SHP77 (cell line): ENCODE results near the gene TMEM272.

Source experiments
- DNase-seq, 2 experiments: peaks; one replicate each; lab custom pipeline; 2025; lab: John Stamatoyannopoulos, UW

The TMEM272 gene, protein sequence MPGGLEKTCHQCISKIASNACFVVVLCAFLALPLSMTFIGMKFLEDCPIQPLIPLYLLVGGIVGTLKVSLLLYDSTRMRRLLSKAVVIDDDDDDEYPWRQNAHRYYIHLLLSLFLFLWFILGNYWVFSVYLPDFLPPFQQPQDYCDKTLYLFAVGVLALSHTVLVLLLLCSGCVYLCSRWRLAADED

DNA sequence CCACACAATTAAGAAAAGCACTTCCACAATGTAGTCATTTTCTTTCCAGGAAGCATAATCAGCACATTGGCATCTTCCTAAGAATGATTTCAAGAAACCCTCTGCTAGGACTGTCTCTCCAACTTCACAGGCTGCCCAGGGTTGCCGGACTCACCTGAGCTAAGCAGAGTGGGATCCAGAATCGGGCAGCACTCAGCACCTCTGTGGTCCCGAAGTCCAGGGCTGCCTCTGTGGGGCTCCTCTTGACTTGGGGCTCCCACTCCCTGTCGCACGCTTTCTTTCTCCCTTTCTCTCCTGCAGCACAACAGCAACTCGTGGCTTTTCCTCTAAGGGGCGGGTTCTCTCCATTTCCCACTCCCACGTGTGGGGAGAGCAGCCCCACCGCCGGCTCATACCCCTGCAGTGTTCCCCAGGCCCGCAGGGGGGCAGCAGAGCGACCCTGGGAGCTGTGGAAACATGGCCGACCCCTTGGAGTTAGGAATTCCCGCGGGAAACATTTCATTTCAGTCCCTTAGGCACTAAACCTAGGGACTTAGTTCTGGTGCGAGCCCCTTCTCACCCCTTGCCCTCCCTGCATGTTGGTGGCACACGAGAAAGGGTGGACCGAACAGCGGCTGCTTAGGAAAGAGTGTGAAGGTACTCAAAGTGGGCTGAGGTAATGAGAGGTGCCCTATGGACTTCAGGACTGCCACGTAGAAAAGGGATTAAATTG lies at the start of gene TMEM272:
TMEM272 (minus strand) TSS at position 316 of the 712 bp plus-strand sequence. CDS start 6,647 bp downstream, outside the sequence.
- peak in 1 of 2 experiments; percentile 17 for DNase-seq

DNA sequence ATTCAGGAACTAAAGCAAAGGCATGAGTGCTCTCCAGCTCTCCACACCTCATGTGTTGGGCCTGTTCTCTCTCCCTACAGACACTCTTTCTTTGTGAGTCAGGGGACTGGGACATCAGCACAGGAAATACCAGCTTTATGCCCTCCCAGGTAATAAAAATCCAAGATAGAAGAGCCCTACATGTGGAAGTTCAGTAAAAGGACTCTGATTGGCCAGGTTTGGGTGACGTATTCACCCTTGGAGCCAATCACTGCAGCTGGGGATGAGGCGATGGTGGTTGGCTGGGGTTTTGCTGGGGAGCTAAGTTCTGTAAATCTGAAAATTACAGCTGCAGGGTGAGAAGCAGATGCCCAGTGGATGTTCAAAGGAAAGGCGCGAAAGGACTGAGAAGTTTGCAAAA lies 49.3 kb upstream of the TMEM272 start:
- no peak for DNase-seq

DNA sequence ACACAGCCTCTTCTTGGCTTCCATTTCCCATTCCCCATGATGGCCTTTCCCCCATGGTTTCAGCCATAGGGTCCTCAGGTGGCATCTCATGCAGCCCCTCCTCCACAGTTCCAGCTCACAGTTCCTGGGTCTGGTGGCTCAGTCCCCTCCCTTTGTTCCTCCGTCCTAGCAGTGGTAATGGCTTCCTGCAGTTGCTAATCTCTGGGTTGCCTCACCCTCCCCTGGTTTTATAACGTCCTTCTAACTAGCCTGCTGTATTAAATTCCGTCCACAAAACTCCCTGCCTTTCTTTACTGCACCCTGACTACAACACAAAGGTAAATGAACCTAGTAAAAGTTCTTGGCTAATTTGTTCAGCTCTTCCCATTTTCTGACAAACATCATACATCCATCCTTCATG lies 47.7 kb upstream of the TMEM272 start:
- no peak for DNase-seq

DNA sequence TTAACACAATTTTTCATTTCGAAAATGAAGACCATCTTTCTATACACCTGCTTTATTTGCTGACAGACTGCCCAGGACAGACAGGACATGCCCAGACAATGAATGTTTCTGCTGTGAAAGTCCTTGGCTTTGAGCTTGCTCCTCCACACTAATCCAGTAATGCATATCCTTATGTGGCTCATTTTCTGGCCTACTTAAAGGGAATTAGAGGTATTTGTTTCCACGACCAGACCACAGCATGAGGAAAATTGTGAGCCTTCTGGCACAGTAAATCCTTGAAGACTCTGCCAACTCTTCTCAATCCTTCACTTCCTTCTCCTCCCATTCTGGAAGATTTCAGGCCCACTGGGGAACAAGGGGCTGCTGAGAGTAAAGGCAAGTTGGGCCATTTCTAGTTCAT lies 42.5 kb upstream of the TMEM272 start:
- no peak for DNase-seq

DNA sequence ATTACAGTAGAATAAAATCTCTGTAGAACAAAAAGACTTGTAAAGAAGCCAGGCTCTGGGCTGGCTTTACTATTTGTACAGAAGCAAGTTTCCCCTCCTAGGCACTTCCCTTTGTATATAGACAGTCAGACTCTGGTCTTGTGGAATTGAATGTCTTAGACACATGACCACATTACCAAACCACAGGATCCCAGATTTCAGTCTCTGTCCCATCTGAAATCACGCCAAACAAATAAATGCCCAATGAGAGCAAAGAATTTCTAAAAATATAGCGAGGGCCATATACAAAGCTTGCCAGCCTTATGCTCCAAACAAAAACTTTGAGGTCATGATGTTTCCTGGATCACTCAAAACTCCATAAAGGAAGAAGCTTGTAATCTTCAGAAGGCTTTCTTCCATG lies 40.7 kb upstream of the TMEM272 start:
- no peak for DNase-seq

DNA sequence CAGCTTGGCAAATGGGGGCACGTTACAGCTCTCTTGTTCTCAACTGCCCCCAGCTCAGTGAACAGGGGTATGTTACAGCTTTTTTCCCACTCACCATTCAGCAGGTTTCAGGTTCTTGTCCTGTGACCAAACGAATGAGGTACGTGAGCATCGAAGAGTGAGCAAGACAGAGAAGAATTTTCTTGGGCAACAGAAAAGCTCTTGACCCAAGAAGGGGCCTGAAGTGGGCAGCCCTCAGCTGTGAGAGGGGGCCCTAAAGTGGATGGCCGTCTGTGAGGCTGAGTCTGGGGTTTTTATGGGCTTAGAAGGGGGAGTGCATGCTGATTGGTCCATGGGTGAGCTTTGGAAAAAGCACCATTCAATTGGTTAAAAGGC lies 38.2 kb upstream of the TMEM272 start:
- DNase-seq = no peak

DNA sequence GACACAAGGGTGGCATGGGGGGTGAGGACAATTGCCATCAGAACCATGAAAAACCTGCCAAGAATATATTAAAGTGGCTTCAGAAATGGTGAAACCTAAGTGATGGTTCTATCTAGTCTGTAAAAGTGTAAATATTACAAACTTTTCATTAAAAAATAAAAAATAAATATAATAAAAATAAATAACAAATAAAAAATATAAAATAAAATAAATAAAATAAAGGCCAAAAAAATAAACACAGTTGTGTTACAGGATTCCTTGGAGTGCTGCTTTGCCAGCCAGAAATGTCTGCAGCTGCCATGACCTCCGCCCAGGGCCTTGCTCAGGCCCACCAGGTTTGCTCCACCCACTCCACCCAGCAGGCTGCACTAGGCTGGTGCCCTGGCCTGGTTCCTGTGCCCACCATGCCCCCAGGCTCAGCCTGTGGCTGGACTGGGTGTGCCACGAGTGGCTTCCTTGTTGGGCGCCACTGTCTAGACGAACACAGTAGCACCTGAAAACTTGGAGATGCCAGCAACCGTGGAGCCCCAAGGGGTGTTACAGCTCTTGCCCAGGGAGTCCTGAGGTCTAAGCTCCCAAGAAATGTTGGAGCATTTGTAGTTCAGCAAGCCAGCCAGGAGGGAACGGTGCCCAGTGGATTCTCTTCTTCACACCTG lies 37.7 kb upstream of the TMEM272 start:
- DNase-seq = no peak

DNA sequence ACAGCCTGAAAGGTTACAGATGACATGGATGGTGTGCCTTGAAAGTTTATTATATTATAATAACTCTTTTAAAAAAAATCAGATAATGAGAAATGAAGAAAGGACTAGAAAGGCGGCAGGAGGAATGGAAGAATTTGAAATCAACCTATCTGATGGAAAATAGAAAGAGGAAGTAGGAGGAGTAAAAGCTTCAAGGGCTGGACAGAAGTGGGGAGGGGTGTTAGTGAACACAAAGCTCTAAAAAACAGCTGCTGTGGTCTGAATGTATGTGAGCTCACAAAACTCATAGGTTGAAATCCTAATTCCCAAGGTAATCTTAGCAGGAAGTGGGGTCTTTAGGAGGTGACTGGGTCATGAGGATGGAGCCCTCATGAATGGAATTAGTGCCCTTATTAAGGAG lies 36.3 kb upstream of the TMEM272 start:
- DNase-seq = no peak

DNA sequence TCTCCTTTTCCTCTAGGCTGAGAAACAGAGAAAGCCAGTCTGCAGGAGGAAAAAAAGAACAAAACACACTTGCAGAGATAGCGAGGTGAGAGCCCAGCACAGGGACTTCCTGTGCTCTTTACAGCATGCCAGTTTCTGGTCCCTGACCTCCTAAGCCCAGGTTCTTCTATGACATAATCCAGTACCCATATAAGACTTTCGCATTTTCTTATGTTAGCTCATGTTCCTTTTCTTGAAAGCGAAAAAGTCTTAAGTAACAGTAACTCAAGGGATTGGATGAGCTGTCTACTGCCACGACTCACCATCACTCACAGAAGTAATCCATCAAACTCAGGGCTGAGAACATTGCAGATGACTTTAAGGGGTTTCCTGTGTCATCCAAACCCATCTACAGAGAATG lies 34.2 kb upstream of the TMEM272 start:
- DNase-seq = no peak

DNA sequence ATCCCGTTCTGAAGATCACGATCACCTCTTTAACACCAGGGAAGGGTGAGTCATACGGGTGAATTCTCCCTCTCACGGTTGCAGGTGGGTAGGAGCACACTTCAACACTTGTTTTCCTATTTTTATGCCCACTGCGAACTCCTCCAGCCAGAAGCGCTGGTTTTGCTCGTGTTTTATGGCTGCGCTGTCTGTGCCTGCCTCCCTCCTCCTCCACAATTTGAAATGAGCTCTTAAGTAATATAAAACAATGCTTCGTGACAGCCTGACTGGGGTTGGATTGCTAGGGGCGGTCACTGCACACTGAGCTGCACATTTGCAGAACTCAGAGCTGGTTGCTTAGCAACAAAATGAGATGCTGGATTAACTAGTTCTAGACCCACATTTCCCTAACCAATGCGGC lies 29.7 kb upstream of the TMEM272 start:
- DNase-seq = no peak

DNA sequence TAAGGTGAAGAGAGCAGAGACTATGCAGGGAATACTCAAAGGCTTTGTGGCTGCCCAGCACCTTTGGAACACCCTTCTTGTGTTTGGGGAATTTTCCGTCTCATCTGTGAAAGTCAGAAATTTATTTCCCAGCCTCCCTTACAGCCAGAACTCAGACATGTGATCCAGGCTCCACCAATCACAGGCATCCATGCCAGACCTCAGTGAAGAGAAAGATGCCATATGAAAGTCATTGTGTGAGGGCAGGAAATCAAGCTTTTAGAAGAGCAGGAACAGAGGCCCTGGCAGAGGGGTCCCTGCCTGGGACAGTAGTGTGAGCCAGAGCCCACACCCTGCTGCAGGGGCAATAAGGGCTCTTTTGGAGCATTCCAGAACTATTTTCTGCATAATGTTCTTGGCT lies 28.9 kb upstream of the TMEM272 start:
- no peak for DNase-seq

DNA sequence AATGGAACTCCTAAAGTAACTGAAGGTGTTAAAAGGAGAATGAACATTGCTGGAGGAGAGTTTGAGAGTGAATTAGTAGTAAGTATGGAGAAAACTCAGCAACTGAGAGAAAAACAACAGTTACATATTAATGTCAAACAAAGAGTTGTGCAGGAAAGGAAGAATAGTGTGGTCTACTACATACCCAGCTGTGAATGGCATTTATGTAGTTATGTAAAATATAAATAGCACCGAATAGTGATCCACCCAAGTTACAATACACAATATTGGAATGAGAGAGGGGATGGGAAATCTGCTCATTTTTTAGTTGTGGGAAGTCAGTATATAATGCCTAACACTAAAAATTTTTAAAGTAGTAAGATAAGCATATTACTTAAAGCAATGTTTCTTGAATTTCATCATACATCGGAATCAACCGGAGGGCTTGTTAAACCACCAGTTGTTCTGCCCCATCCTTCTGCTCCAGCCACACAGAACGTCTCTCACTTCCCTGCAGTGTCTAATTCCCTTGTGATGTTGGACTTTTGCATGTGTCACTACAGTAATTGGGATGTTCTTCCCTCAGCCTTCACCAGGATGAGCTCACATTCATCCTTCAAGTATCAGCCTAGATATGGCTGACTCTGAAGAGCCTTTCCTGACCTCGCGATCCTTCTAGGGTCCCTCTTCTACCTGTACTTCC lies 28.3 kb upstream of the TMEM272 start:
- DNase-seq = no peak

DNA sequence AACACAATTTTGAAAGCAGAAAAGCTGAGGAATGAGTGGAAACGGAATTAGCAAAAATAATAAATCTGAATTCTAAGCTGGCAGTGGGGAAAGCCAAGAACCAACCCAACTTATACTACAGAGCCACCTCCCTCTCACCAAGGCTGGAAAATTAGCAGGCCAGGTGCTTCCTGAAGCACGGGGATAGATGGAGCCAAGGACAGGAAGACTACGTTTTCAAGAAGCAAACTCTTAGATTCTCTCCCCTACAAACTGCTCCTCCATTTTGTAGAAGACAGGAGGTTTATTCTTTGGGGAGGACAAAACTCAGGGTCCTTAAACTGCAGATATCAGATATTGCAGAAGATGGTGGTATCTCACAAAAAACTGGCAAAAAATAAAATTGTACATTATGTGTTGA lies 25.6 kb upstream of the TMEM272 start:
- no peak for DNase-seq

DNA sequence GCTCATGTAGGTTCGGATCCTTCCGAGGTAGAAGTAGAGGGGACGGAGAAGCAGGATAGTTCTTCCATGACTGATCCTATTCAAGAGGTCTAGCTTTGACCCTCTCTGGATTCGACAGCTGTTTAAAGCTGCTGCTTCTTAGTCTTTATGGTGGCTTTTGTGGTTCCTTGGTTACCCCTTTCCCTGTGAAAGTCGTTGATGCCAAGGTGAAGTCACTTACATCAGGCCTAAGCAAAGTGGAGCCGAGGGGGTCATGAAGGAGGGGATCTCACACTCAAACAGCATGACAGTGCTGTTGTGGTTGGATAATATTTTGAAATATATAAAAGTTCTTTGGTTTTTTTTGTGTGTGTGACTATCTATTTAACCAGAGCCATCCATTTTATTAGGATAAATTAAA lies 24.9 kb upstream of the TMEM272 start:
- DNase-seq = no peak

DNA sequence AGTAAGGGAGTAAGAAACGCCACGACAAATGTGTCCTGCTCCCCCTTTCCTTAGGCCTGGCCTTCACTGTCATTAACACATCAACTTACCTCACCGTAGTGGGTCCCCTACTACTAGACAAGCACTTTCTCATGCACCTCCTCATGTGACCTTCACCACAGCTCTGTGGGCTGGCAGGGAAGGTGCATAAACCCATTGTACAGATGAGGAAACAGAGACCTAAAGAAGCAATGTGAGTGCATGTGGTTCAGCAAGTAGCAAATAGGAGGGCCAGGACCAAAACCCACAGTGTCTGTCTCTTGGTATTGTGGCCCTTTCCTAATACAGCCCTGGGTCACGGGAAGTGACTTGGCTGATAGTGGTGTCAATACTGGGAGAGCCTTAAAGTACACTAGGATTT lies 22.1 kb upstream of the TMEM272 start:
- no peak for DNase-seq

DNA sequence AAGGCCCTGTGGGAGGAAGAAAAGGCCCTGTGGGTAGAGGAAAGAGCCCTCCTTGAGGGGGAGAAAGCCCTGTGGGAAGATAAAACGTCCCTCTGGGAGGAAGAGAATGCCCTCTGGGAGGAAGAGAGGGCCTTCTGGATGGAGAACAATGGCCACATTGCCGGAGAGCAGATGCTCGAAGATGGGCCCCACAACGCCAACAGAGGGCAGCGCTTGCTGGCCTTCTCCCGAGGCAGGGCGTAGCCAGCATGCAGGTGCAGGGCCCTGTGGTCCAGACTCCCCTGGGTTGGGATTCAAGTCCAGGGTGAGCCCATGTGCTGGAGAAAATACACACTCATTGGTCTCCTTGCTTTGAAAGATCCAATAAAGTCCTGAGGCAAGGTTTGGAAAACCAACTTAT lies 20.9 kb upstream of the TMEM272 start:
- DNase-seq = no peak

DNA sequence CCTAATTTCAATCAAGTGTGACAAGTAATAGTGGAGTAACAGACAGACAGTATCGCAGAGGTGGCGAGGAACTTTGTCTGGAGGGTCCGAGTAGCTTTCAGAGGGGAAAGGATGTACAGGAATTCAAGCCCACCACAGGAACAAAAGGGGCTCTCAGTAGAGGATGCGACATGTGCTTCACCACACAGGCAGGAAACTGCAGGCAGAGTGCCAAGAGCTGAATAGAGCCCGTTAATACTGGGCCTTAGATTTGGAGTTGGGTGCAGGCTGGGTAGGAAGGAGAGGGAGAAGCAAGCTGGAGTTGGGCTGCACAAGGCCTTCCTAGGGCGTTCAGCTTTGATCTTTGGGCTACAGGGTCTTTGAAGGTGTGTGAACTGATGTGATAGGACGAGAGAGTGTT lies 18.0 kb upstream of the TMEM272 start:
- DNase-seq = no peak

DNA sequence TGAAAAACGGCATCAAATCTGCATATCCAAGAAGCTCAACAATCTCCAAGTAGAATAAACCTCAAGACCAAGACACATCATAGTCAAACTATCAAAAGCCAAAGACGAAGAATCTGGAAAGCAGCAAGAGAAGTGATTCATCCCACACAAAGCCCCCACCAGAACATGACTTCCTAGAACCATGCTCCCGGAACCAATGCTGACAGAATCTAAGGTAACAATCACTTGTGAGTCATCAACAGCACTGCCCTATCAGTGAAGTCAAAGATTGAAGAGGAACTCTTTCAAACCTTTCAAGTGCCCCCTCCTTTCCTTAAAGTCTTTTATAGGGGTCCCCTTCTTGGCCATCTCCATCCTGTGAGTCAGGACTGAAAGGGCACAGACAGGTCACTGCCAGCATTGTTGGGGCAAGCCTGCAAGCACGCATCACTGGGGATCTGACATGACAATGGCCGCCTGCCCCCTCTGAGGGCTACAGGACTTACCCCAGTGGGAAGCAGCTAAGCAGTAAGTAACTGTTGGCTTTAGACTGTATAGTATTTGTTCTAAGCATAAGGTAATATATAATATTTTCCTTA lies 16.8 kb upstream of the TMEM272 start, which contains the start of gene CCDC70:
CCDC70 (plus strand) TSS at position 247 of the 578 bp plus-strand sequence. CDS start 3,443 bp downstream, outside the sequence.
- no peak for DNase-seq

DNA sequence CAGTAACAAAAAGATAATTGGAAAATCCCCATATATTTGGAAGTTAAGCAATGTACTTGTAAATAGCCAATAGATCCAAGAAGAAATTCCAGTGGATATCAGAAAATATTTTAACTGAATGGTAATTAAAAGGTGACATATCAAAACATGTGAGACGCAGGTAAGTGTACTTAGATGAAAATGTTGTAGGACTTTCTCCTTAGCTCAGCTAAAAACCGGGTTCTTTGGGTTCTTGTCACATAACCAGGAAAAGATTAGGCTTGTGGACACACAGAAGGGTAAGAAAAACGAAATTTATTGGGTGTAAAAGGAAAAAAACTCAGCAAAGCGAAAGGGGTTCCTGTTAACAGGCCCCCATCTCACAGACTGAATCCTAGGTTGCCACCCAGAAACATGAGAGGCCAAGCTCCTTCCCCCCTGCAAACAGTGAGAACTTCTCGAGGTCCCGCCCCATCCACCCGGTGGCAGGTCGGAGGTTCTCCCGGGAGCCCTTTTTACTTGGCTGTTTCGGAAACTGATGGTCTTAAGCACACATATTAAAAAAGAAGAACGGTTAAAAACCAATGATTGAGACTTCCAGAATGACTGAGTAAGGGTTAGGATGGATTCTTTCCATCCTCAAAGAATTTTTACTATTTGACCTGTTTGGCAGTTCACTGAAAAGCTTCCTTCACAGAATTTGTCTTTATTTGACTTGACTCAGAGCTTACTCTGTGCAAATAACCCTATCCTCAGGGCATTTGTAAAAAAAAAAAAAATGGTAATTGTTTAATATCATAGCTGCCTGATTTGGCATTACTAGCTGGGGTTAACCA lies 13.7 kb upstream of the TMEM272 start:
- DNase-seq = no peak

DNA sequence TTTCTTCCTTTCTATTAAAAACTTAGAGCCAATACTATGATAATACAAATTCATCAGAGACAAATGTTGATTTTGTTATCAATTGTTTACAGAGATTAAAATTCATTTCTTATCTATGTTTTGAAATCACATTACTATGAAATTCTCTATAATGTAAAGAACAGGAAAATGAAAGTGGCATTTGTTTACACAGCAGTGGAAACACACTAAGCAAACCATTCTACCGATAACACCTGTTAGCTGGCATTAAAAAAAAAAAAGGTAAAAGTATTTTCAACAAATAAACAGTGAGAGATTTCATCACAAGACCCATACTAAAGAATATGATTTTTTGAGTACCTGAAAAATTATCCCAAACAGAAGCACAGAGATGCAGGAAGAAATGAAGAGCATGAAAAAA lies 12.0 kb upstream of the TMEM272 start:
- no peak for DNase-seq

DNA sequence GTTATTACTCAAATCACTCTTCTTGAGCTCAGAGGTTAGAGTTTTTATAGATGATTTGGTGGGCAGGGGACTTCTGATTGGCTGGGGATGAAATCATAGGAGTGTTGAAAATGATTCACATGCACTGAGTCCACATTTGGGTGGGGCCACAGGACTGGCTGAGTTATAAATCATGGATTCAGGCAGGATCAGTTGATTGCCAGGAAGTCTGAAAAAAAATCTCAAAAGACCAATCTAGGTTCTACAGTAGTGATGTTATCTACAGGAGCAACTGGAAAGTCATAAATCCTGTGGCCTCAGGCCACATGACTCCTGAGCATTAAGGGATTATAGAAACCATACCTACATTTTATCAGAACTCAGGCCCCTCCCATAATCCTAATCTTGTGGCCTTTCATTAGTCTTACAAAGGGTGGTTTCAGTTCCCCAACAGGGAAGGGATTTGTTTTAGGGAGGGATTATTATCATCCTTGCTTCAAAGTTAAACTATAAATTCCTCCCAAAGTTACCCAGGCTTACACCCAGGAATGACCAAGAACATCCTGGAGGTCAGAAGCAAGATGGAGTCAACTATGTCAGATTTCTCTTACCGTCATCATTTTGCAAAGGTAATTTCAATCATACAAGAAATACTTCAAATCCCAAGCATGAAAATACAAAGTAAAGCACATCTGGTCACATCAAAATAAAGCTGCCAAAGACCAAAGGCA lies 11.2 kb upstream of the TMEM272 start:
- DNase-seq = no peak
